Peyer's patch (tissue), 4 donors: Measurements from ENCODE around the gene CRYL1. TPM values are rescaled to one million over a fixed set of nuclear protein-coding genes. Genes with fewer than 3 reads are reported as not detected.
A peak's percentile ranks its signal among the peaks of the same experiment; 100 is the strongest.

Experiments
- DNase-seq, 3 donors: peaks; one replicate each; pipeline ENCODE4 v3.0.0-alpha.2; 2017 to 2019
- H3K27ac ChIP-seq, 4 donors: fragments of 200-600 bp; sonication (generic); one replicate each; pipeline ENCODE4 v1.5.1; 2016 to 2019
- H3K27me3 ChIP-seq, 2 donors: fragments of 200-600 bp; sonication (generic); one replicate each; pipeline ENCODE4 v1.5.1; 2019
- H3K36me3 ChIP-seq, 3 donors: fragments of 200-600 bp; sonication (generic); one replicate each; pipeline ENCODE4 v1.5.1; 2016 to 2019
- H3K4me1 ChIP-seq, 4 donors: fragments of 200-600 bp; sonication (generic); one replicate each; pipeline ENCODE4 v1.5.1; 2016 to 2019
- H3K4me3 ChIP-seq, 4 donors: fragments of 200-600 bp; sonication (generic); 1 replicate in 3 of 4; 2 replicates in 1 of 4; pipeline ENCODE4 v1.5.1; 2016 to 2019; ENCODE audit warnings: mild to moderate bottlenecking in 1 of 4
- H3K9me3 ChIP-seq, 4 donors: fragments of 200-600 bp; sonication (generic); one replicate each; pipeline ENCODE4 v1.5.1; 2016 to 2019; ENCODE audit warnings: mild to moderate bottlenecking in 1 of 4
- POLR2A ChIP-seq, 2 donors: fragments of 450-650 bp; IDR thresholded peaks; one replicate each; pipeline ENCODE4 v1.5.1; 2017; ENCODE audit warnings: antibody characterized with exemption in 2 of 2, mild to moderate bottlenecking in 2 of 2, moderate library complexity in 2 of 2
- total RNA-seq, 4 donors: library from RNA; depleted of rRNA; stranded (reverse); fragments of >200 nt; gene quantifications; one replicate each; pipeline ENCODE4 v1.1.0, GENCODE V29; 2016
- TF ChIP-seq, protein P1 (sequence below), 6 experiments: fragments of 450-650 bp in 4 of 6; fragments of 200-600 bp in 2 of 6; sonication (generic) in 1 of 6; IDR thresholded peaks; one replicate each; pipeline ENCODE4 v1.5.1; 2017 to 2019; ENCODE audit warnings: antibody characterized with exemption in 6 of 6, mild to moderate bottlenecking in 3 of 6, moderate library complexity in 1 of 6

The CRYL1 gene, protein sequence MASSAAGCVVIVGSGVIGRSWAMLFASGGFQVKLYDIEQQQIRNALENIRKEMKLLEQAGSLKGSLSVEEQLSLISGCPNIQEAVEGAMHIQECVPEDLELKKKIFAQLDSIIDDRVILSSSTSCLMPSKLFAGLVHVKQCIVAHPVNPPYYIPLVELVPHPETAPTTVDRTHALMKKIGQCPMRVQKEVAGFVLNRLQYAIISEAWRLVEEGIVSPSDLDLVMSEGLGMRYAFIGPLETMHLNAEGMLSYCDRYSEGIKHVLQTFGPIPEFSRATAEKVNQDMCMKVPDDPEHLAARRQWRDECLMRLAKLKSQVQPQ
- total RNA-seq: 100 to 1,000 TPM in 3 of 4 donors, 10 to 100 TPM in 1; 81.7 to 357 (median 299) TPM

DNA sequence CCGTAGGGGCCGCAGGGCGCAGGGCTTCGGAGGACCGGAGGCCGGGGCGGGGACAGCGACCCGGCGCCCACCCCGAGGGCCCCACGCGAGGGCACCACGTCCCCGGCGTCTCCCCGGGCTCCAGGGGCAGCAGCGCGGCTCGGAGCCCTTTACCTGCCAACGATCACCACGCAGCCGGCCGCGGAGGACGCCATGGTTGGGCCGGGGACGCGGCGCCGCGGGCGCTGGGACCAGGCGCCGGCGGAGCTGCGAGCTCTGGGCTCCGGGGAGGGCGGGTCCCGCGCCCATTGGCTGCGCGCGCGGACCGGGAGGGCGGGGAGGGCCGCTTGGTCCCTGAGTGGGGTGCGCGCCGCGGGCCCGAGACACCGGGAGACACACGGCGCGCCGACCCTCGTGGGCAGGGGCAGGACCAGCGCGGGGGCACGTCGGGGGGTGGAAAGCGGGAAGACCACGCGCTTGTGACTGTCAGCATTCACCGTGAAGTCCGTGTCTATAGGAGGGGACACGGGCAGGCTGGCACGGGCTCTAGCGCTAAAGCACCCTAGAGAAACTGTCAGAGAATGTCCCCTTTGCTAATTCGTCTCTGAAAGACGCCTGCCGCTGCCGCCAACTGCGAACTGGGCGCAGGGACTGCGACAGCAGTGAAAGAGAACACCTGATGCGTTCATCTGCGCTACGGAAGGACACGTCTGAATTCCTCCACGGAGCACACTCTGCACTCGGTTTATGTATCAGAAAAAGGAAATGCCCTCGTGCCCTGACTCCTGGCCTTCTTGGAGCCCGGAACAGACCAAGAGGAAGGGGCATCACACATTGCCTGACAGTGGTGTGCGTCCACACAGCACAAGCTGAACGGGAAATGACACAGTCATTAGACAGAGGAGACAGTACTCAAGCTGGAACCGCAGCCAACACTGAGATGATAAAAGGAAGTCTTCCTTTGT is at the start of gene CRYL1:
CRYL1 (minus strand) TSS at position 257 of the 944 bp plus-strand sequence; CDS start at position 194, 63 bp downstream.
- H3K4me3 ChIP-seq: peak within 1 kb of the TSS; percentile 79 to 95 (median 90)
- peak; percentile 73 to 92 (median 90) for DNase-seq
- no peaks in the 10 kb centered on the region for H3K9me3 ChIP-seq
- TF ChIP-seq POLR2A (IDR thresholded peaks at IDR 0.05): peak; percentile 78 to 80
- TF ChIP-seq, protein P1, sequence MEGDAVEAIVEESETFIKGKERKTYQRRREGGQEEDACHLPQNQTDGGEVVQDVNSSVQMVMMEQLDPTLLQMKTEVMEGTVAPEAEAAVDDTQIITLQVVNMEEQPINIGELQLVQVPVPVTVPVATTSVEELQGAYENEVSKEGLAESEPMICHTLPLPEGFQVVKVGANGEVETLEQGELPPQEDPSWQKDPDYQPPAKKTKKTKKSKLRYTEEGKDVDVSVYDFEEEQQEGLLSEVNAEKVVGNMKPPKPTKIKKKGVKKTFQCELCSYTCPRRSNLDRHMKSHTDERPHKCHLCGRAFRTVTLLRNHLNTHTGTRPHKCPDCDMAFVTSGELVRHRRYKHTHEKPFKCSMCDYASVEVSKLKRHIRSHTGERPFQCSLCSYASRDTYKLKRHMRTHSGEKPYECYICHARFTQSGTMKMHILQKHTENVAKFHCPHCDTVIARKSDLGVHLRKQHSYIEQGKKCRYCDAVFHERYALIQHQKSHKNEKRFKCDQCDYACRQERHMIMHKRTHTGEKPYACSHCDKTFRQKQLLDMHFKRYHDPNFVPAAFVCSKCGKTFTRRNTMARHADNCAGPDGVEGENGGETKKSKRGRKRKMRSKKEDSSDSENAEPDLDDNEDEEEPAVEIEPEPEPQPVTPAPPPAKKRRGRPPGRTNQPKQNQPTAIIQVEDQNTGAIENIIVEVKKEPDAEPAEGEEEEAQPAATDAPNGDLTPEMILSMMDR (IDR thresholded peaks at IDR 0.05): no peak
- peaks cover 0 to 16% (median 5%) of the 10 kb centered on the region in 4 donors for H3K4me1 ChIP-seq
- no peaks in the 10 kb centered on the region for H3K27me3 ChIP-seq
- peak within 1 kb of the TSS; percentile 84 to 97 (median 90) for H3K27ac ChIP-seq
- H3K36me3 ChIP-seq: no peaks in the 10 kb centered on the region

DNA sequence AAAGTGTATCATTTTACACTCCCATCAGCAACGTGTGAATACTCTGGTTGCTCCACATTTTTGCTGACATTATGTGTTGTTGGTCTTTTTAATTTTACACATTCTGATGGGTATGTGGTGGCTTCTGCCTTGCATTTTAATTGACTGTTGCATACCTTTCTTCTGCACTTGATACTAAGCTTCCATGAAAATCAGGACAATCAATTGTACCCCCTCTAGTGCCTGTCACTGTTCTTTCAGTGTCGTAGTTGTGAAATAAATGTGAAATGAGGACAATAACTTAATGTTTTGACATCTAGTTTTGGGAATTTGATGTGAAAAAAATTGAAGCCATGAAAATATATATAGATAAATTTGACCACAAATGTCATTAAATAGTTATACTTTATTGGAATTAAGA is 48.0 kb upstream of the CRYL1 start:
- no peak overlapping the region for H3K4me3 ChIP-seq
- H3K27ac ChIP-seq: no peak overlapping the region
- no peaks in the 10 kb centered on the region for H3K9me3 ChIP-seq
- H3K4me1 ChIP-seq: no peaks in the 10 kb centered on the region
- no peaks in the 10 kb centered on the region for H3K27me3 ChIP-seq
- TF ChIP-seq POLR2A (IDR thresholded peaks at IDR 0.05): no peak
- TF ChIP-seq, protein P1 (IDR thresholded peaks at IDR 0.05): no peak
- no peak for DNase-seq
- peaks cover 0 to 18% (median 0%) of the 10 kb centered on the region in 3 donors for H3K36me3 ChIP-seq

DNA sequence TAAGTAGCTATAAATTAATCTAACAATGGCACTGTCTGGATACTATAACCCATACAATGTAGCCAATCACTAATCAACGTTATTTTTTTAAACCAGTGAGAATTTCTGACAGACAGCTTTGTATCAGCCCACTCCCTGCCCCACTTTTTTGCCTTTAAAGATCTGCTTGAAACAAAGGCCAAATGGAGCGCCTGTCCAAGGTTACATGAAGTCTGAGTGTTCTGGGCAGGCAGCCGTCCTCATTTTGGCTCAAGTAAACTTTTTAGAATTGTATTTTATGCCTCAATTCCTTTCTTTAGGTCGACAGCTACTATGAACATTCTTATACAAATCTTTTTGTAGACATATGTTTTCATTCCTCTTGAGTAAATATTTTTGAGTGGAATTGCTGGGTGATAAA is 47.5 kb upstream of the CRYL1 start:
- no peak for DNase-seq
- H3K9me3 ChIP-seq: no peaks in the 10 kb centered on the region
- H3K4me1 ChIP-seq: peaks cover 0 to 4% (median 0%) of the 10 kb centered on the region in 4 donors
- TF ChIP-seq POLR2A (IDR thresholded peaks at IDR 0.05): no peak
- TF ChIP-seq, protein P1 (IDR thresholded peaks at IDR 0.05): no peak
- H3K36me3 ChIP-seq: peaks cover 0 to 13% (median 0%) of the 10 kb centered on the region in 3 donors
- no peak overlapping the region for H3K4me3 ChIP-seq
- H3K27ac ChIP-seq: no peak overlapping the region
- H3K27me3 ChIP-seq: no peaks in the 10 kb centered on the region

DNA sequence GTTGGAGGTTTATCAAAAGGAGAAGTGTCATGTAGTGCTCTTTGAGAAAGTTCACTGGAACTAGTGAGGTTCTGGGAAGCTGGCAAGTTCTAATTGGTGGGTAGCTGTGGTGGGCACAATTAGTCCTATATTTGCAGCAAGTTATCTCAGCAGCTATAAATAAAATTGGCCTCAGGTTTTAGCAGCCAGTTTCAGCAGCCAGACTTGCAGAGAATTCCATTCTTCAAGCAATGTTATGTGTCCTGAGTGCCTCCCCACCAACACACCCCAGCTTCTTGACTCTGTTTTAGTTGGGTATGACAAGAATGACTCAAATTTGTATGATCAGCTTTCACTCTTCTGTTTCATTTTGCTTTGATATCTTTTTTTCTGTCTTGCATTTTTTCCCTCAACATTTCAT is 46.0 kb upstream of the CRYL1 start:
- TF ChIP-seq, protein P1 (IDR thresholded peaks at IDR 0.05): no peak
- no peak for TF ChIP-seq POLR2A (IDR thresholded peaks at IDR 0.05)
- Histone ChIP-seq H3K9me3 (no peaks in the 10 kb centered on the region), H3K27ac (no peak overlapping the region), H3K4me1 (peaks cover 0 to 9% (median 0%) of the 10 kb centered on the region in 4 donors), H3K36me3 (peaks cover 0 to 7% (median 0%) of the 10 kb centered on the region in 3 donors), H3K27me3 (no peaks in the 10 kb centered on the region), H3K4me3 (no peak overlapping the region)
- DNase-seq: no peak

DNA sequence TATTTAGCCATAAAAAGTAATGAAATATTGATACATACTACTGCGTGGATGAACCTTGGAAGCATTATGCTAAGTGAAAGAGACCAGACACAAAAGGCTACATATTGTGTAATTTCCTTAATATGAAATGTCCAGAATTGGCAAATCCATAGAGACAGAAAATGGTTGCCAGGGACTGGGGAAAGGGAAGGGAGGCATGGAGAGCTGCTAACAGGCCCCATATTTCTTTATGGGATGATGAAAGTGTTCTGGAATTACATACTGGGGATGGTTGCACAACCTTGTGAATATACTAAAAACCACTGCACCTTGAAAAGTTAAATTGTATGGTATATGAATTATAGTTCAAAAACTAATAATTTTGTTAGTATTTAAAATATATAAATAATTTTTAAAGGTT is 44.9 kb upstream of the CRYL1 start:
- H3K4me3 ChIP-seq: no peak overlapping the region
- H3K27me3 ChIP-seq: no peaks in the 10 kb centered on the region
- peaks cover 0 to 9% (median 0%) of the 10 kb centered on the region in 4 donors for H3K4me1 ChIP-seq
- TF ChIP-seq, protein P1 (IDR thresholded peaks at IDR 0.05): no peak
- TF ChIP-seq POLR2A (IDR thresholded peaks at IDR 0.05): no peak
- DNase-seq: no peak
- no peaks in the 10 kb centered on the region for H3K9me3 ChIP-seq
- H3K36me3 ChIP-seq: peaks cover 0 to 5% (median 0%) of the 10 kb centered on the region in 3 donors
- no peak overlapping the region for H3K27ac ChIP-seq
